Retina (tissue), 1 donor: ENCODE measurements around the gene FASTKD2.

Experiments used
- DNase-seq: peaks from one replicate; pipeline ENCODE4 v3.0.0-alpha.2; 2016

FASTKD2 gene

GRCh38 chr2:206765242-206766056, at the start of gene FASTKD2, which contains the start of gene MDH1B:
TSS of gene FASTKD2 (plus strand) at chr2:206765606. CDS start at chr2:206766694, 1,088 bp downstream.
TSS of gene MDH1B (minus strand) at chr2:206765328. CDS start at chr2:206765271, 57 bp downstream.
- peak; percentile 97 for DNase-seq

GRCh38 chr2:206716623-206717022, 48.8 kb upstream of the FASTKD2 start:
- no peak for DNase-seq

DNA sequence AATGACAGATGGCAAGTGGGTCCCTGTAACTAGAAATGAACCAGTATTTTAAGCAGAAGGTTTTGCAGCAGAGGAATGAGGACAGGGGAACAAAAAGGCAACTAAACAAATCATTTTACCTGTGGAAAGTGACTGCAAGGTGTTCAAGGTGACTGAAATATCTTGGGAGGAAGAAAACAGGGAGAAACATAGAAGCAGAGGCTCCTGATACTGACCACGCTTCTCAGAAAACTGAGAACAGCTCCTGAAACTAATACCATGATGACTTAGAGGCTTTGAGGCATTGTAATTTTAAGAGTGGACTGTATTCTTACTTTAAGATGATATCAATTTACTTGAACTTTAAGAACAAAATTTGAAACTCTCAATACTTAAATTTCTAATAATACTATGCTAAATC, 47.1 kb upstream of the FASTKD2 start, which contains the start of gene DYTN:
Gene DYTN (minus strand): TSS at position 101 of the 400 bp plus-strand sequence. CDS start 117 bp downstream, outside the sequence.
- DNase-seq = no peak

GRCh38 chr2:206721256-206721920, 44.0 kb upstream of the FASTKD2 start:
- DNase-seq = no peak

DNA sequence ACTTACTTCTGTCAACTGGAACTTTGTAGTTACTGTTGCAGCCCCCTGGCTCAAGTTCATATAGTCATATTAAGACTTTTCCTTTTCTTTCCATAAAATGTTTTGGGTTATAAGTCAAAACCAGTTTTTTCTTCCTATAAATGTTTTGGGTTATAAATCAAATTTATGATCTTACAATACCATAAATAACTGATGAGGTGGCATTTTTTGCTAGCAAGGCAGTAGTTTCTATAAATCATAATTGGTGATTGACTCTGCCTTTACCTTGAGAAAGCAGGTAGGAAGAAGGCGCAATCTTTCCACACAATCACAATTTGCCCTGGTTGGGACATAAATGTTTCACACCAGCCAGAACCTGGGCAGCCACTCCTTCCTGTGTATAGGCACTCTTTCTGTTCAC, 42.1 kb upstream of the FASTKD2 start:
- no peak for DNase-seq

GRCh38 chr2:206727287-206727686, 38.1 kb upstream of the FASTKD2 start:
- no peak for DNase-seq

GRCh38 chr2:206728277-206729199, 36.9 kb upstream of the FASTKD2 start:
- DNase-seq = no peak

- DNase-seq = no peak
Observed at GRCh38 chr2:206733341-206733740, 32.1 kb upstream of the FASTKD2 start.

GRCh38 chr2:206736935-206737334, 28.5 kb upstream of the FASTKD2 start:
- no peak for DNase-seq

DNA sequence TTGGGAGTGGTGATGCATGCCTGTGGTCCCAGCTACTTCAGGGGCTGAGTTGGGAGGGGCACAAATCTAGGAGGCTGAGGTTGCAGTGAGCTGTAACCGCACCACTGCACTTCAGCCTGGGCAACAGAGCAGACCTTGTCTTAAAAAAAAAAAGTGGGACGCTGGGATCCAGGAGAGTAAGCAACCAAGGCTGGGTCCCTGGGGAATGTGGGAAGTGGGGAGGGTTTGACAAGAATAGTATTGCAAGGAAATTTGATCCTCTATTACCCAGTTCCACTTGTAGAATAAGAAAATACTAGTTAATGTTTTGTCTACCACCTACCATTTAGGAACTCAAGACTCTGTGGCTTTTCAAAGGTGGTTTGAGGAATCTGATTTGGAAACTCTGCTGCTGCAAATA, 26.1 kb upstream of the FASTKD2 start:
- no peak for DNase-seq

DNA sequence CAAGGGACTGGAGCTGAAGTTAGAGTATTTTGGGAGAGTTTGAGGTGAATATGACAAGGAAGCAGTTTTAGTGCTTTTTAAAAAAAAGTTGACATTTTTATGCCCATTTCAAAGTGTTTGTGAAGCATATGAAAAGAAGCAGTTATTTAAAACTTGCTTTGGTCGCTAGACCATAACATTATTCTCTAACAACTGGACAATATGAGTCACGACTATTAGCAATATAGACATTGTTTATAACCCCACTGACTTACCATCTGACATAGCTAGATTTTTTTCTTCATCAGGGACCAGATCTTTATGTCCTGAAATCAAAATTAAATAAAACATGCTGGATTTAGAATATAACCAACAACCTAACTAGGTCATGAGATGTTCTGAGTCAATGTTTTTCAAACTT, 24.6 kb upstream of the FASTKD2 start:
- no peak for DNase-seq

GRCh38 chr2:206756816-206757215, 8.6 kb upstream of the FASTKD2 start:
- DNase-seq = no peak

GRCh38 chr2:206764673-206765241, 649 bp upstream of the FASTKD2 start:
- DNase-seq = no peak

- no peak for DNase-seq
Observed at GRCh38 chr2:206766057-206766930, 888 bp downstream of the FASTKD2 start.

GRCh38 chr2:206774871-206775270, 9.5 kb downstream of the FASTKD2 start:
- DNase-seq = no peak

- DNase-seq = no peak
Observed at GRCh38 chr2:206776432-206776831, 11.0 kb downstream of the FASTKD2 start.

- no peak for DNase-seq
Observed at GRCh38 chr2:206780671-206781070, 15.3 kb downstream of the FASTKD2 start.

GRCh38 chr2:206783718-206784117, 18.3 kb downstream of the FASTKD2 start:
- no peak for DNase-seq

DNA sequence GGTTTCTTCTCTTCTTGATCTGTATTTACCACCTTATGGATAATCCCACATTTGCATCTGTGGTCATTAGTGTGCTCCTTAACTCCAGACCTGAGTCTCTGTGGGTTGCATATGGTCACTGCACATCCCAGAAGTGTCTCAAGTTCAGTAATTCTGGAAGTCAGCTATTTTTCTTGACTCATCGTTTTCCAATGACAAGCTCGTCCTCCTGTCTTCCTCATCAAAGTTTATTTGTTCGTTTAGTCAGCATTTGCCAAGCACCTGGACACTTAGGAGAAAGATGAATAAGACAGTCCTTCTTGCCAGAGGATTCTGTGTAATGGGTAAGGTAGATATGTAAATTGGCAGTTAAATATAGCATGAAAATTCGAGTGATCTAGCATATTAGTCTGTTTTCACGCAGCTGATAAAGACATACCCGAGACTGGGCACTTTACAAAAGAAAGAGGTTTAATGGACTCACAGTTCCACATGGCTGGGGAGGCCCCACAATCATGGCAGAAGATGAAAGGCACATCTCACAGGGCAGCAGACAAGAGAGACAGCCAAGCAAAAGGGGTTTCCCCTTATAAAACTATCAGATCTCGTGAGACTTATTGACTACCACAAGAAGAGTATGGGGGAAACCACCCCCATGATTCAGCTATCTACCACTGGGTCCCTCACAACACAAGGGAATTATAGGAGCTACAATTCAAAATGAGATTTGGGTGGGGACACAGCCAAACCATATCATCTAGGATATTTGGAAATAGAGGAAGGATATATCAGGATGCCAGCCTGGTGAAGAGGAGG, 19.4 kb downstream of the FASTKD2 start:
- no peak for DNase-seq

GRCh38 chr2:206790311-206790935, 25.0 kb downstream of the FASTKD2 start:
- no peak for DNase-seq
